ENCODE results near the gene FOS.
A peak's percentile ranks its signal among the peaks of the same experiment; 100 is the strongest.

Gene FOS

DNA sequence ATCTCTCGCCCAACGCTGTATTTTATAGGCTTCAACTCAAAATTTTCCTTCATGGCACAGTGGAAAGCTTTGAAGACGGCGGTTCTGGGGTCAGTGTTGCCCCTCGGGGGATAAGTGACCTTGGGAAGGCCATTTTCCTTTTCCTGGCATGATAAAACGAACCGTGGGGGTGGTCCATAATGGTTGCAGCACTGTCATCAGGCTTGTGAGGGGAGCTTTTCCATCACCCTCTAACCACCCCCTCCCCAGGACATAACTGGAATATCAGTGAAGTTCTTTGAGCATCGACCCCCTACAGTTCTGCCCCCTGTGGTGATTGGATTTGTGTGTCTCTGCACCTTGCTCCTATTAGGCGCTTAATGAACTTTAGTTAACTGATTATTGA lies 16.0 kb downstream of the FOS start:
- Histone ChIP-seq H3K36me3 (no peaks in the 10 kb centered on the region), H3K27me3 (no peaks in the 10 kb centered on the region), H3K9me3 (no peaks in the 10 kb centered on the region), H3K27ac (peak overlapping the region; percentile 98), H3K4me3 (ENCODE audit: low read depth in 1 of 2, low read length in 1 of 2) (peak overlapping the region; percentile 94 to 99), H3K4me1 (ENCODE audit: control insufficient read depth in 1 of 2, insufficient read depth in 1 of 2, low read depth in 1 of 2, low read length in 1 of 2) (peaks cover 61 to 62% of the 10 kb centered on the region in 2 experiments)
- TF ChIP-seq, protein P1, sequence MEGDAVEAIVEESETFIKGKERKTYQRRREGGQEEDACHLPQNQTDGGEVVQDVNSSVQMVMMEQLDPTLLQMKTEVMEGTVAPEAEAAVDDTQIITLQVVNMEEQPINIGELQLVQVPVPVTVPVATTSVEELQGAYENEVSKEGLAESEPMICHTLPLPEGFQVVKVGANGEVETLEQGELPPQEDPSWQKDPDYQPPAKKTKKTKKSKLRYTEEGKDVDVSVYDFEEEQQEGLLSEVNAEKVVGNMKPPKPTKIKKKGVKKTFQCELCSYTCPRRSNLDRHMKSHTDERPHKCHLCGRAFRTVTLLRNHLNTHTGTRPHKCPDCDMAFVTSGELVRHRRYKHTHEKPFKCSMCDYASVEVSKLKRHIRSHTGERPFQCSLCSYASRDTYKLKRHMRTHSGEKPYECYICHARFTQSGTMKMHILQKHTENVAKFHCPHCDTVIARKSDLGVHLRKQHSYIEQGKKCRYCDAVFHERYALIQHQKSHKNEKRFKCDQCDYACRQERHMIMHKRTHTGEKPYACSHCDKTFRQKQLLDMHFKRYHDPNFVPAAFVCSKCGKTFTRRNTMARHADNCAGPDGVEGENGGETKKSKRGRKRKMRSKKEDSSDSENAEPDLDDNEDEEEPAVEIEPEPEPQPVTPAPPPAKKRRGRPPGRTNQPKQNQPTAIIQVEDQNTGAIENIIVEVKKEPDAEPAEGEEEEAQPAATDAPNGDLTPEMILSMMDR (IDR thresholded peaks at IDR 0.05), result no peak

DNA sequence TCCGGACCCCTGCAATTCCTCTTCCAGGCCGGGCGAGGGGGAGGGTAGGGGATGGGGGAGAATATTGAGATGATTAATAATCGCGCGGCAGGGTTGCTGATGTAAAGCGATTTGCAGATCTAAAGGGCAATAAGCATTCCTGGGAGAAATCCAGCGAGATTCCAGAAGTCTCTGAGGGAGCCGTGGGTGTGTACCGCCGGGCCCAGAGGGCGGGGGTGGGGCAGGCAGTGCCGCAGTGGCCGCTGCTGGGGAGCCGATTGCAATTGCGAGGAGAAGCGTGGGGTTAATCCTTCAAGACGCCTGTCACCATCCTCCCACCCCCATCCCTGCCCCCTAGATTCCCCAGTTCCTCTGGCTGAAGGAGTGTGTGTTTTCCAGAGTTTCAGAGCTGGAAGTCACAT lies 16.4 kb downstream of the FOS start:
- Histone ChIP-seq H3K27me3 (no peaks in the 10 kb centered on the region), H3K9me3 (no peaks in the 10 kb centered on the region), H3K27ac (peak overlapping the region; percentile 98), H3K4me3 (ENCODE audit: low read depth in 1 of 2, low read length in 1 of 2) (peak overlapping the region; percentile 94 to 99), H3K36me3 (no peaks in the 10 kb centered on the region), H3K4me1 (ENCODE audit: control insufficient read depth in 1 of 2, insufficient read depth in 1 of 2, low read depth in 1 of 2, low read length in 1 of 2) (peaks cover 65 to 66% of the 10 kb centered on the region in 2 experiments)
- TF ChIP-seq, protein P1 (IDR thresholded peaks at IDR 0.05), result no peak

DNA sequence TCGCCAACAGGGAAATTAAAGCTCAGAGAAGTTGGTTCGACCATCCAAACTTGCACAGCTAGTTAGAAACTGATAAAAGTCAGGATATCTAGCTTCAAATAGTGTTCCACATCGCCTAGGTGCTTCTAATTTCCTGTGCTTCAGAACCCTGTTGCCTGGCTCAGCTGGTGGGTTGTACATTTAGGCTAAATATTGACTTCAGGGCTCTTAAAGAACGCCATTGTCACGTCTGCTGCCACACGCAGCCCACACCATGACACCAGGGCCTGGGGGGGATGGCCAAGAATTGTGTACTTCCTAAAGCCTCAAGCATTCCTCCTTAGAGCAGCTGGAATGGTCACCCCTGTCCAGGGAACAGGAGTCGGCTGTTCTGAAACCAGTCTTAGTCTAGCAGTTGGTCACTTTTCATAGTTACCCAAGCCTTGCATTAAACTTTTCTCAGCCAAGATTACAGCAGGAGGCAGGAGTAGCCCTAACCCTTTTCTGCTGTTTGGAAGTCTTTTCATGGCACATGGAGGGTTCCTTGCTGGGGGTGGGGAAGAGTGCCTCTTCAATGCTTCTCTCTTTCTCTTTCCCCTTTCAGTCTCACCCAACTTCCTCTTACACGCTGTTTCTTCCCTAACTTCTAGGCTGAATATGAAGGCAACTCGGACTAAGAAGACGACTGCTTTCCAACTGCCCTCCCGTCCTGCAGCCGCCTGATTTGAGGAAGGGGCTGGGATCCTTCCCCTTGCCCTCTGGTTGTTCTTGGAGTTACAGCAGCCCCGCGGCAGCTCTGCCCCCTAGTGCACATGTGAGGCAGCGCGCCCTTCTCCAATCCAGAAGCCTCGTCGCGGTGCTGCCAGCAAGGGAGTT lies 17.1 kb downstream of the FOS start:
- TF ChIP-seq, protein P1 (IDR thresholded peaks at IDR 0.05), result peak; percentile 94
- no peaks in the 10 kb centered on the region for H3K27me3 ChIP-seq
- peak overlapping the region; percentile 94 to 99 for H3K4me3 ChIP-seq (ENCODE audit: low read depth in 1 of 2, low read length in 1 of 2)
- H3K4me1 ChIP-seq (ENCODE audit: control insufficient read depth in 1 of 2, insufficient read depth in 1 of 2, low read depth in 1 of 2, low read length in 1 of 2), result peaks cover 71 to 73% of the 10 kb centered on the region in 2 experiments
- H3K9me3 ChIP-seq, result no peaks in the 10 kb centered on the region
- peak overlapping the region; percentile 98 for H3K27ac ChIP-seq
- H3K36me3 ChIP-seq, result no peaks in the 10 kb centered on the region

DNA sequence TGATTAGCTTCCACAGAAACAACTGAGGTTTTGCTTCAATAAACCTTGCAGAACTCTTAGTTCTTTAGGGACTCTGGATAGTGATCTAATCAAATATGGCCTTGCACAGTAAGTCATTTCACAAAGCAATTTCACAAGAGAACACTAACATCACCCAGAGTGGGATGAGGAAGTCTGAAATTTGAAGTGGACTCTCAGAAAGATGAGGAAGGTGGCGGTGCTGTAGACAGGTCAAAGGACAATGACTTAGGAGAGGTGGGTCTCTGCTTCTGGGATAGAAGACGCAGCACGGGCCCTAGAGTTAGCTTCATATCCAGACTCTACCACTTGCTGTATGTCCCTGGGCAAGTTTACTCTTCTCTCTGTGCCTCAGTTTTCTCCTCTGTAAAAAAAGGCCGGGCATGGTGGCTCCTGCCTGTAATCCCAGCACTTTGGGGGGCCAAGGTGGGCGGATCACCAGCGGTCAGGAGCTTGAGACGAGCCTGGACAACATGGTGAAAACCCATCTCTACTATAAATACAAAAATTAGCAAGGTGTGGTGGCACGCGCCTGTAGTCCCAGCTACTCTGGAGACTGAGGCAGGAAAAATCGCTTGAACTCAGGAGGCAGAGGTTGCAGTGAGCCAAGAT lies 18.9 kb downstream of the FOS start:
- Histone ChIP-seq H3K27me3 (no peaks in the 10 kb centered on the region), H3K27ac (peak overlapping the region; percentile 98), H3K4me3 (ENCODE audit: low read depth in 1 of 2, low read length in 1 of 2) (peak overlapping the region; percentile 94 to 99), H3K36me3 (no peaks in the 10 kb centered on the region), H3K4me1 (ENCODE audit: control insufficient read depth in 1 of 2, insufficient read depth in 1 of 2, low read depth in 1 of 2, low read length in 1 of 2) (peaks cover 90 to 91% of the 10 kb centered on the region in 2 experiments), H3K9me3 (no peaks in the 10 kb centered on the region)
- TF ChIP-seq, protein P1 (IDR thresholded peaks at IDR 0.05), result peak; percentile 21

DNA sequence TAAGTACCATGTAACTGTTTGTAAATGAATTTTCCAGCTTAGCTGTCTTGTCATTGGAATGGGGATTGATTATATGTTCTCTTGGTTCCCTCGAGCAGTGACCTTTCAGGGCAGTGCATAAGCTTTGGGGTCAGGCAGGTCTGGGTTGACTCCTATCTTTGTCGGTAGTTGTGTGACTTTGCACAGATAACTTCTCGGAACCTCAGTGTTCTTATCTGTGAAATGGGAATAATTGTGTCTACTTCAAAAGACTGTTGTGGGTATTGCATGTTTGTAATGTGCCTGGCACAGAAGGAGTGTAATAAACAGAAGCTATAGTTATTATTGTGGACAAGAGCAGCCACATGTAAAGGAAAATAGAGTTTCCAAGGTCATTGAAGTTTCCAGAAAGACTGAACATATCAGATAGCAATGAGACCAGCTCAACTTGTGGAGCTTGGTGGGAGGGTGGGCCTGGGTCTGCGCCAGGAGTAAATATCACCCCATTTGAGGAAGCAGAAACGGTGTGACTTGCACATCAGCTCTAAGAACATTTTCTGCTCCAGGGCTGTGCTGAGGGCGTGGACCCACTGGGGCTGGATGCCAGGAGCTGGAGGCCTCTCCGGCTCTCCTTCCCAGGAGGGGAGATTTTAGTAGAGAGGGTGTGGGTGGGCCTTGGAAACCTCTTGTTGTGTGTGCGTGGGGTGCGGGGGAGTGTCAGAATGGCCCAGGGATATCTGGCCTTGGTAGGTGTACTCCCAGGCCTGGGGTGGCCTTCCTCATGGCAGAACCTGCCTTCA lies 19.7 kb downstream of the FOS start:
- H3K4me1 ChIP-seq (ENCODE audit: control insufficient read depth in 1 of 2, insufficient read depth in 1 of 2, low read depth in 1 of 2, low read length in 1 of 2), result peaks cover 94 to 95% of the 10 kb centered on the region in 2 experiments
- TF ChIP-seq, protein P1 (IDR thresholded peaks at IDR 0.05), result peak; percentile 19
- H3K36me3 ChIP-seq, result no peaks in the 10 kb centered on the region
- peak overlapping the region; percentile 98 for H3K27ac ChIP-seq
- peak overlapping the region; percentile 94 to 99 for H3K4me3 ChIP-seq (ENCODE audit: low read depth in 1 of 2, low read length in 1 of 2)
- no peaks in the 10 kb centered on the region for H3K9me3 ChIP-seq
- no peaks in the 10 kb centered on the region for H3K27me3 ChIP-seq

Measured in neutrophil (primary cell).